ENCODE results near the gene DNAAF1. TPM values are rescaled to one million over a fixed set of nuclear protein-coding genes. Genes with fewer than 3 reads are reported as not detected.

Gene DNAAF1
- total and polyA plus RNA-seq, 2 of the 8 experiments (the other 6 are each of a cell fraction or from before 2014, with no cell fraction given) = 0.09 to 0.15 TPM

GRCh38 chr16:84226026-84226425 lies 80.9 kb downstream of the DNAAF1 start:
- Histone ChIP-seq H4K91ac (replicated peaks; ENCODE audit: insufficient read length, low read length) (no peak overlapping the region), H2BK20ac (ENCODE audit: low read length) (no peak overlapping the region), H3K4me1 (replicated peaks in 1 of 4; ENCODE audit: control insufficient read depth in 3 of 4, insufficient read depth in 4 of 4, low read length in 3 of 4) (peaks cover 0 to 12% (median 6%) of the 10 kb centered on the region in 4 experiments; a peak in 6 of 7 replicates), H4K20me1 (replicated peaks in 1 of 2; ENCODE audit: control insufficient read depth in 1 of 2, insufficient read depth in 2 of 2, low read length in 2 of 2) (no peaks in the 10 kb centered on the region), H3K23me2 (ENCODE audit: low read depth, low read length) (no peaks in the 10 kb centered on the region), H2AFZ (ENCODE audit: low read length) (no peak overlapping the region), H2AK5ac (ENCODE audit: low read depth, low read length) (no peak overlapping the region), H3K9me3 (ENCODE audit: insufficient read depth in 2 of 2, low read depth in 1 of 2, low read length in 1 of 2) (no peaks in the 10 kb centered on the region), H3K4me2 (ENCODE audit: insufficient read depth in 1 of 2, low read depth in 2 of 2, low read length in 2 of 2) (no peak overlapping the region), H3K9ac (replicated peaks in 1 of 4; ENCODE audit: extremely low read depth in 1 of 4, low read depth in 3 of 4, low read length in 3 of 4) (no peak overlapping the region), H3K18ac (ENCODE audit: extremely low read depth, low read length) (no peak overlapping the region), H2BK15ac (ENCODE audit: low read length) (no peak overlapping the region), H3K27me3 (replicated peaks in 1 of 4; ENCODE audit: control insufficient read depth in 3 of 4, extremely low read depth in 1 of 4, insufficient read depth in 3 of 4, low read length in 3 of 4) (no peaks in the 10 kb centered on the region), H3K79me1 (ENCODE audit: low read depth, low read length) (no peaks in the 10 kb centered on the region), H3K4ac (replicated peaks; ENCODE audit: insufficient read length, low read depth, low read length) (no peak overlapping the region), H3K23ac (ENCODE audit: insufficient read length) (no peak overlapping the region), H4K5ac (ENCODE audit: insufficient read length, low read depth, low read length) (peak overlapping the region; percentile 4), H3K79me2 (ENCODE audit: control insufficient read depth in 1 of 2, insufficient read depth in 2 of 2, low read length in 2 of 2) (no peaks in the 10 kb centered on the region), H3K36me3 (ENCODE audit: control insufficient read depth in 2 of 4, insufficient read depth in 4 of 4, low read length in 3 of 4) (no peaks in the 10 kb centered on the region), H3K56ac (replicated peaks; ENCODE audit: insufficient read length, low read depth, low read length) (no peak overlapping the region), H4K8ac (ENCODE audit: extremely low read depth, insufficient read depth, low read length) (no peak overlapping the region; the same call in 1 of the 2 replicates), H2BK12ac (ENCODE audit: low read depth, low read length) (no peak overlapping the region), H2BK5ac (ENCODE audit: low read depth, low read length) (no peak overlapping the region), H3K27ac (ENCODE audit: low read depth, low read length) (no peak overlapping the region), H3K4me3 (ENCODE audit: extremely low read depth in 1 of 4, insufficient read depth in 2 of 4, low read depth in 3 of 4, low read length in 4 of 4) (no peak overlapping the region), H2BK120ac (replicated peaks; ENCODE audit: low read depth, low read length) (no peak overlapping the region), H3K14ac (ENCODE audit: insufficient read length) (no peak overlapping the region)
- 81% methylated on average over 8 of the region's 8 CpGs; no CpG with 5 or more reads in 1 of the 2 experiments for WGBS, 2 experiments (ENCODE audit: extremely low coverage in 1 of 2, insufficient coverage in 1 of 2, insufficient read length in 1 of 2, insufficient replicate concordance in 2 of 2, low coverage in 1 of 2, low lambda C conversion rate in 2 of 2, missing lambda C conversion rate in 1 of 2)
- ChIA-PET POLR2A (ENCODE audit: partially characterized antibody) (no interaction called here), CTCF (ENCODE audit: partially characterized antibody) (interaction anchor here (0.8 to 1.9 kb wide), 4 partner anchors 11 to 195 kb away, joined by 3 to 6 read pairs (median 4); no protein-coding TSS in a partner anchor)
- no peak for DNase-seq (ENCODE audit: low read depth in 1 of 2, low spot score in 2 of 2)
- FAIRE-seq = no peak
- TF ChIP-seq BACH1 (IDR thresholded peaks at IDR 0.05; ENCODE audit: low read length) = no peak
- no peak for TF ChIP-seq FOSL1 (IDR thresholded peaks at IDR 0.05; ENCODE audit: insufficient read depth, low read depth, low read length)
- TF ChIP-seq PHF8 (conservative IDR thresholded peaks at IDR 0.05; ENCODE audit: low read depth, low read length) = no peak
- no peak for TF ChIP-seq POU5F1 (IDR thresholded peaks at IDR 0.05; ENCODE audit: low read depth, low read length)
- no peak for TF ChIP-seq POLR2A (IDR thresholded peaks at IDR 0.05; ENCODE audit: control extremely low read depth in 1 of 2, low read depth in 2 of 2, low read length in 2 of 2)
- no peak for TF ChIP-seq RAD21 (IDR thresholded peaks at IDR 0.05 in 1 of 2, conservative IDR thresholded peaks at IDR 0.05 in 1 of 2; ENCODE audit: low read depth in 2 of 2, low read length in 2 of 2)
- TF ChIP-seq TAF7 (optimal IDR thresholded peaks at IDR 0.05; ENCODE audit: borderline replicate concordance, low read depth, low read length) = no peak
- TF ChIP-seq CREB1 (IDR thresholded peaks at IDR 0.05) = no peak
- no peak for TF ChIP-seq TCF12 (IDR thresholded peaks at IDR 0.05; ENCODE audit: low read depth, low read length)
- TF ChIP-seq BCL11A (IDR thresholded peaks at IDR 0.05; ENCODE audit: low read depth in 2 of 2, low read length in 2 of 2) = no peak
- TF ChIP-seq NANOG (IDR thresholded peaks at IDR 0.05; ENCODE audit: insufficient read depth, low read depth, low read length, poor library complexity, severe bottlenecking) = no peak
- no peak for TF ChIP-seq HDAC2 (IDR thresholded peaks at IDR 0.05; ENCODE audit: borderline replicate concordance in 1 of 2, low read depth in 2 of 2, low read length in 2 of 2)
- TF ChIP-seq SAP30 (IDR thresholded peaks at IDR 0.05; ENCODE audit: insufficient read depth, insufficient replicate concordance, low read length) = no peak
- TF ChIP-seq SIX5 (IDR thresholded peaks at IDR 0.05; ENCODE audit: low read depth, low read length) = no peak

All from H1 (cell line).